Activated T-cell treated with anti-CD3 and anti-CD28 coated beads for 4 hours (primary cell): ENCODE data around the gene RNASEH2B.

Experiments
- DNase-seq: peaks from one replicate; pipeline ENCODE4 v3.0.0-alpha.2; 2020

RNASEH2B gene, protein sequence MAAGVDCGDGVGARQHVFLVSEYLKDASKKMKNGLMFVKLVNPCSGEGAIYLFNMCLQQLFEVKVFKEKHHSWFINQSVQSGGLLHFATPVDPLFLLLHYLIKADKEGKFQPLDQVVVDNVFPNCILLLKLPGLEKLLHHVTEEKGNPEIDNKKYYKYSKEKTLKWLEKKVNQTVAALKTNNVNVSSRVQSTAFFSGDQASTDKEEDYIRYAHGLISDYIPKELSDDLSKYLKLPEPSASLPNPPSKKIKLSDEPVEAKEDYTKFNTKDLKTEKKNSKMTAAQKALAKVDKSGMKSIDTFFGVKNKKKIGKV

DNA sequence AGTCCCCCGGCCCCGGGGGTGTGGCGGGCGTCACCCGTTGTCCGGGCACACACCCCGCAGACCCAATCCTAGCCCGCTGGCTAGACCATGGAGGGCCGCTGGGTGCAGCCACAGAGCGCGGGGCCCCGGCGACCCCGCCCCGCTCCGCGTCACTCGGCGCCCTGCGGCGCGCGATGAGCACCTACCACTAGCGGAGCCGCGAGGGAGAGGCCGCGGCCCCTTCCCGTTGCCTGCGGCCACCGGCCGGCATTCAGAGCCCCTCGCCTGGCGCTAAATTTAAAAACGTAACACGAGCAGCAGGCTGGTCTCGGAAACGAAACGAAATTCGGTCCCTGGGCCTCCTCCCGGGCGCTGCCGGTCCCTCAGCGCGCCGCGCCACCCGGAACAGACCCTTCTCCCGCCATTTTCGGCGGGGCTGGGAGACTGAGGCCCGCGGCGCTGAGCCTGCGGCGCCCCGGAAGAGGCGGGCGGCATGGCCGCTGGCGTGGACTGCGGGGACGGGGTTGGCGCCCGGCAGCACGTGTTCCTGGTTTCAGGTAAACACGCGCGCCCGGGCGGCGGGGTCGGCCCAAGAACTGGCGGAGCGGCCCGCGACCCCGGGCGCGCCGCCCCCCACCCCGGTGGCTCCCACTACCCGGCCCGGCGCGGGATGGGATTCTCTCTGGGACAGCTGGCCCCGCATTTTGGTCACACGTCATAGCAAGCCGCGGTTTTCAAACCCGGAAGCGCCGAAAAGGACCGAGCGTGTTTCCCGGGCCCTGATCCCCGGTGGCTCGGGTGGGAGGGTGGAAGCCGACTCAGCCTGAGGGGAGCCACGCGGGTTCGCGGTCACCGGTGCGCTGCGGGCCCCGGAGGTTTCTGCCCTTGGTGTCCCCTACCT, at the start of gene RNASEH2B:
Gene RNASEH2B, plus strand, starts transcription at position 187 of the 880 bp plus-strand sequence. Its CDS starts 286 bp downstream, at position 473.
- peak; percentile 53 for DNase-seq

DNA sequence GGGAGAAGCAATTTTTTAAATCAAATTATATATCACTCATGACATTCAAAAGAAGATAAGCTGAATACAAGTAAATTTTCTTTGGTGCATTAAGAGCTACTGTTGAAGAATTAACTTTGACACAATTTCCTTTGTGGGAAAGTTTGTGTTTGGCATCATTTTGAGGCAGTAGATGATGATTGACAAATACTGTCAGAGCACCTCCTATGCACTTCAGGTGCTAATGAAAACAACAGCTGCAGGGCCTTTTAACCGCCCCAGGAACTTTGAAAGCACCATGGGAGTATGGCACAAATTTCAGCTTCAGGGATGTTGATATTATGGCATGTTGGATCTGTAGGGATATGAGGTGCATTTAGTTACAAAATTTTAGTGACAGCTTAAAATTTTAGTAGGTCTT, 45.1 kb upstream of the RNASEH2B start:
- no peak for DNase-seq

DNA sequence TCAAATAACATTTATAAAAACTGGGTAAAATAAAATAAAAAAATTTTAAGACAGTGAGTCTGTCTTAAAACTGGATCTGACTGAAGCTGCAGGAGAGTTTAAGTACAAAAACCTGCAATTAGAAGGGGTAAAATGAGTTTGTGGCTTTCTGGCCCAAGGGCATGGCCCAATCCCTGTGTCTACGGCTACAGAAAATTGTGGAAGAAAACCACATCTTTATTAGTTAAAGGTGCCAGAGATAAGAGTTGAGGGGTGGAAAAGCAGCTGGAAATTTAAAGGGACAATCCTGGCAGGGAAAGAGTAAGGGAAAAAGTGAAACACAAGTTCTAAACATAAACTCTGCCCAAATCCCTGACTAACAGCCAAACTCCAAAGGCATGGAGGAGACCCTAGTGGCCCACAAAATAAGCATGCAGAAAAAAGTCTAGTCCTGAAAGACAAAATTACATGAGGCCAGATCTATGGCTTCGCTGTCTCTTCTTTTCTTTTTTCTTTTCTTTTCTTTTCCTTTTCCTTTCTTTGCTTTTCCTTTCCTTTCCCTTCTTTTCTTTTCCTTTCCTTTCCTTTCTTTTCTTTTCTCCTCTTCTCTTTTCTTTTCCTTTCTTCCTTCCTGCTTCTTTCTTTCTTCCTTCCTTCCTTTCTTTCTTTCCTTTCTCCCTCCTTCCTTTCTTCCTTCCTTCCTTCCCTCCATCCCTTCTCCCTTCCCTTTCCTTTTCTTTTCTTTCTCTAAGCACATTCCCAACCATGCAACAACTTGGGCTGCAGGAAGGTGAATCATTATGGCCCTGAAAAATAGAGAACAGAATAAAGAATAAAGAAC, 42.6 kb upstream of the RNASEH2B start:
- DNase-seq = no peak

DNA sequence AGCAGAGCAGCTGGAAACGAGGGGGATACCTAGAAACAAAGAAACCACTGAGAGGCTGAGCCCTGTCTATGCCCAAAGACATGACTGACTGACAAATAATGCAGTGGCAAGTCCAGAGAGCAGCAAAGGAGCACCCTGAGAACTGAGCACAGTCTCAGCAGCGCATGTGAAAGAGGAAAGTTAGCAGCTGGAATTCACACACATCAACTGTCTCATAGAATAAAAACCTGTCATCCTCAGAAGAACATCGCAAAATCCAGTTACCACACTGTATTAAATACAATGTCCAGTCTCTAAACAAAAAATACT, 42.0 kb upstream of the RNASEH2B start:
- DNase-seq = no peak

DNA sequence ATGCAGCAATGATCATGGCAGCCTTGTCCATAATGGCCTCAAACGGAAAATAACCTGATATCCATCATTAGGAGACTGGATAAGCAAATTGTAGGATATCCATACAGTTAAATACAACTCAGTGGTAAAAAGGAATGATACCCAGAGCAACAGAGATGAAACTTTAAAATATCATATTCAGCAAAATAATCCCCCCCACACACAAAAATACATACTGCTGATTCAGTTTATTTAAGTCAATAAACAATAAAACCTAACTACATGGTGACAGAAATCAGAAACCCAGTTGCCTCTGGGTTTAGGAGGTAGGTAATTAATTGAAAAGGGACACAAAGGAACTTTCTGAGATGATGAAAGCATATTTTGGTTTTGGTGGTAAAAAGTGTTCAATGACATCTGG, 38.2 kb upstream of the RNASEH2B start:
- DNase-seq = no peak

DNA sequence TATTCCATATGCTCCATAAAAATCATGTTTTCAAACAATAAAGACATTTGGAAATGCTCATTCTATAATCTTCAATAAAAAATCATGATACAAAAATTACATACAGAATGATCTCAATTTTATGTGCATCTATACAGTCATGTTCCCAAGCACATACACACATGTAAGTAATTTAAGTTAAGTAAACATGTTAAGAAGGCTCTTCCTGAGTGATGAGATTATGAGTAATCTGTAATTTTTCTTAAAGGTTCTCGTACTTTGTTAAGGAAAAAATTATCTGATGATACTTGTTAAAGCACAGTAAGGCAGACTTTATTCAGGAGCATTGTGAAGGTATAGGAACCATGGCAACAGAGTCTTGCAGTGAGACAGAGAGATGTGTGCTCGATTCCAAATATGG, 36.1 kb upstream of the RNASEH2B start:
- no peak for DNase-seq

DNA sequence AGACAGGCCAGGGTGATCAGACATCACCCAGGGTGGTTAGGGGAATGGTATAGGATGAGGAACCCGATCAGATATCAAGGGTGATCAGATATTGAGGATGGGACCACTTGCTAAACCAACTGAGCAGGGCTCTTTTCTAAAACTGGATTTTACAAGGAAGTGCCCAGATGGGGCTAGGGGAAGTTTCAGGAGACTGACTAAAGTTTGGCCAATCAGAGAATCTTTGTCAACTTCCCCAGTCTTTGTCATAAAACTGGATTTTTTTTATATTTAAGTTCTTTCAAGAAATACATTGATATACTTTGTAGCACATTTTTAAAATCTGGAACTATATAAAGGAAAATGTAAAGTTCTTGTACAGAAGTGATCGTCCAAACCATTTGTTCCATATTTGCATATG, 35.6 kb upstream of the RNASEH2B start:
- DNase-seq = no peak

DNA sequence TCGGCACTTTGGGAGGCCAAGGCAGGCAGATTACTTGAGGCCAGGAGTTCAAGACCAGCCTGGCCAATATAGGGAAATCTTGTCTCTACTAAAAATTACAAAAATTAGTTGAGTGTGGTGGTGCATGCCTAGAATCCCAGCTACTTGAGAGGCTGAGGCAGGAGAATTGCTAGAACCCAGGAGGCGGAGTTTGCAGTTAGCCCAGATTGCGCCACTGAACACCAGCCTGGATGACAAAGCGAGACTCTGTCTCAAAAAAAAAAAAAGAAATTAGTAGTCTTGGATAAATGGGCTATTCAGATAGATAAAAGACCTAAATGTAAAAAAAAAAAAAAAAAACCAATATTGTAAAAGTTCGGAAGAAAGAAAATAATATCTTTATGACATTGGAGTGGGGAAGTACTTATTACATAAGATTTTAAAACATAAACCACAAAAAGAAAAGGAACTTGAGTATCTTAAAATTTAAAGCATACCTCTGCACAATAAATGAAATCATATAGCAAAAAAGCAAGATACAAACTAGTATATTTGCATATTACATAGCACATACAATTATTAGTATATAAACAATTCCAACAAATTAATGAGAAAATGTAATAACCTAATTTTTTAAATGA, 26.7 kb upstream of the RNASEH2B start:
- DNase-seq = no peak

DNA sequence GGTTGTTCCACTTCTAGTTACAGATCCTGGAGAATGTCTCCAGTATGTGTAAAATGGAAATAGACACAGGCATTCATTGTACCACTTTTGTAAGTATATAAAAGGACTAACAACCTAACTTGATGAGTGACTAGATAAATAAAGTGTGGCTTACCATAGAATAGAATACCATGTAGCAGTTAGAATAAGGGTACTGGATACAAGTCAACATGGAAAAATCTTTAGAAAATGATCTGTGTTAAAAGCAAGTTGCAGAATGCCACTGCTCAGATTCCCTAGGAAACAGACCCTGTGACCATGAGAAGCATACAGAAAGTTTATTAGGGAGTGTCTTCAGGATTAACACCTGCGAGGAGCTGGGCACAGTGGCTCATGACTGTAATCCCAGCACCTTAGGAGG, 25.9 kb upstream of the RNASEH2B start:
- no peak for DNase-seq

DNA sequence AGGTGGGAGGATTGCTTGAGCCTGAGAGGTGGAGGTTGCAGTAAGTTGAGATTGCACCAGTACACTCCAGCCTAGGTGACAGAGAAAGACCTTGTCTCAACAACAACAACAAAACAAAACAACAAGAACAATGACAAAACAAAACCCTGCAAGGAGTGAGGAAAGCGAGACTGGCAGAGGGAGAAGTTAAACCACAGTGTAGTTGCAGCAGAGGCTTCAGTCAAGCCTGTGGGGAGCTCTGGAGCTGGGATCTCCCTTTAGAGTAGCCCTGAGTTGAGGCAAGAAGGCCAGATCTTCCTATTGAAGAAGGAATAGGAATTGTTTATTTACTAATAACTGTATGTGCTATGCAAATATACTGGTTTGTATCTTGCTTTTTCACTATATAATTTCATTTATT, 25.3 kb upstream of the RNASEH2B start:
- no peak for DNase-seq

DNA sequence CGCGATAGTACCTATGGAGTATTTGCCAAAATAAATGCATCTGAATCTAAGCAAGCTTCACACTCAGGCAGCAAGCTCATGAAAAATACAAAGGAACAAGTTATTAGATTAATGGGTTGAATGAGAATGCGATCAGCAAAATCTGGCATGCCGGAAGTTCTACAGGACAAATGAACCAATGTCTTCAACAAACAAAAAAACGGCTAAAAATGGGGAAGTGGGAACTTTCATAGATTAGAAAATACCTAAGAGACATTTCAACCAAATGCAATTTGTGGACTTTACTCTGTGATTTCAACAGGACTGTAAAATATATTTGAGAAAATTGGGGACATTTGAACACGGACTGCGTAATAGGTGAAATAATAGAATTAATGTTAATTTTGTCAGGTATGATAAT, 22.4 kb upstream of the RNASEH2B start:
- no peak for DNase-seq

DNA sequence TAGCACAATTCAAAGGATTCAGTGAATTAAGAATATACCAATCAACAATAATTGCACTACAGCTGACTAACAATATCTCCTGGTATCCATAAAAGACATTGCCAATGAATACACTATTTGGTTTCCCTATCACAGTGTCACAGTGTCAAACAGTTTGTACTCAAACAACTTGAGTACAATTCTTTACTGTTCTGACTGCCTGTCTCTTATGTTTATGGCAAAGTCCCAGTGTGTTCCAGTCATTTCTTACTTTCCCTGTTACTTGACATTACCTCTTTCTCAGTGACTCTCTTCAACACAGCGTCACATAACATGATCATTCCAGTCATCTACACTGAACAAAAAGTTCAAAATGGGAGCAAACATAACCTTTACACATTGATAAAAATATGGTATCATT, 21.2 kb upstream of the RNASEH2B start:
- no peak for DNase-seq

DNA sequence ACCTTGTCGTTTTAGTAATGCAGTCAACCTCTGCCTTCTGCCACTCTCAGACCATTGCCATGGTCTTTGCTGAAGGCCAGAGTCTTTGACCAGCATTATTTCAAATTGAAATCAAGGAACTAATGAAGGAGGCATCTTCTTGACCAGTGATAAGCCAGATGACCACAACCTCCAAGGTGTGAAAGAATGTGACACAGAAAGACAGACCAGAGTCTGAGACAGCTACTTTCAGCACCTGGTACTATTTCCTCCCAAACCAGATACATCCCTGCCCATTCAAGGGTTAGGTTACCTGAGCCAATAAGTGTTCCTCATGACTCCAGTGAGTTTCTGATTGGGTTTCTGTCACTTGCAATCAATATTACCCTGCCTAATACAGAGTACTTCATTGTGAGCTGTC, 20.3 kb upstream of the RNASEH2B start:
- DNase-seq = no peak

DNA sequence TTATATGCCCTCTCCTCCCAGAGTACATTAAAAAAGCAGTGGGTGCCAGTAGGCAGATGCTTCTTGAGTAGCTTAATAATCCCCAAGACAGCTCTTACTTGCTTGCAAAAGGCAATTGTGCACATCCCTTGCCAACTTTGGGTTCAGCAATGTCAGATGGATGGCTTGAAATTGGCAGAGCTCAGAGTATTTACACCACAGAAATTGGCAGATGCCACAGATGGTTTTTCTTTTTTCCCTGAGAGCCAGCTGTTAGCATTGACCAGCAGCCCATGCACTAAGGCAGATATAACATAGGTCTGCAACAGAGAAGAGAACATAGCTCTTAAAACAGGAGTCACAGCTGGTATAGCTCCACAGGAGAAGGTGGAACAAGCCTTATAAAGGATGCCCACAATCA, 18.4 kb upstream of the RNASEH2B start:
- no peak for DNase-seq

DNA sequence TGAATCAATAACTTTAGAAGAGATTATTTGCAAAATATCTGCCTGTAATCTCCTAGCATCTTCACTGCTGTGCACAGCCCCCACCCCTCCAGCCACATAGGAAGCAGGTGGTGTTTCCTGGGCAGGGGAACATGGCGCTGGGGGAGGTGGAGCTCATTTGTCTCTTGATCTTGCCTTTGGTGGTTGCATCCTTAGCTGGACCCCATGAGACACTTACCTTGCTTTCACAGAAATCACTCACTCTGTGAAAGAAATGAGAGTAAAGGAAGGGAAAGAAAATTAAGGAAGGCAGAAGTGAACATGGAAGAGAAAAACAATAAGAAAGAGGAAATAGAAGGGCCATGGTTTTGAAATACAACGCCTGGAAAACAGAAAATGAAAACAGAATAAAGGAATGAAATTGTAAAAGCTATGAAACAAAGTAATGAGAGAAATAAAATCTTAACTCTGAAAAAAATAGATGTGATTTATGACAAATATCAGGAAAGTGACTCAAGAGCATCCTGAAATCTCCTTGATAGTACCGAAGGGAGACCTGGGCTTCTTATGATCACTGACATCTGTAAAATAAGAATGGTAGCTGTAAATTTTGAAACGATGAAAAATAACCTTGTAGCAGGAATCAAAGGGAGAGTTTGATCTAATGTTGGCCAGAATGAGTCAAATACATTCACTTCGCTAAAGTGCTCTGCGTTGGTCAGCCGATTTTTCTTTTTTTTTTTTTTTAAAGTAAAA, 17.2 kb upstream of the RNASEH2B start:
- DNase-seq = no peak

DNA sequence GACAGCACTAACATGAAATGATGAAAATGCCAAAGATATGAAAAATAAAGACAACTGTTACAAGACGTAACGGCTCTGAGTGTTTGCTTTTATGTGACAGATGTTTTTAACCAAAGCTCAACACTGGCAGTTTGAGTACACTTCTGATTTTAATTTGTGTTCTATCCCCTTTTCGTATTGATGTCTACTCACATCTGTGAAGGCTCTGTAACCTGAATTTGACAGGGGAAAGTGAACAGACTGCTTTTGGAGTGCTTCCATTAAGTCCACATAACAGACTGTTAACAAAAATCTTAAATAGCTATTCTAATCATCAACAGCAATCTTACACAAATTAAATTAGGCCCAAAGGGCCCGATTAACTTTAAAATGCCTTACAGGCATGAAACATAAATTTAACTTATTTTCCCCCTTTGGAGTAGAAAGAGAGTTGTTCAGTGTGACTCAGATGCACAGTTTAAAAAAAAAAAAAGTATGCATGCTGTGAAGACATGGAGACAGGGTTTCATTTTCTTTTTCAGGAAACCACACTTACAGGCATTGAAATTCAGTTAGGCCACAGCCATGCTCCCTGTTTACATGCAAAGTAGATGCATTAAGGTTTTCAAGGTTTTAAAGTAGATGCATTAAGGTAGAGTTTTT, 16.3 kb upstream of the RNASEH2B start:
- no peak for DNase-seq

DNA sequence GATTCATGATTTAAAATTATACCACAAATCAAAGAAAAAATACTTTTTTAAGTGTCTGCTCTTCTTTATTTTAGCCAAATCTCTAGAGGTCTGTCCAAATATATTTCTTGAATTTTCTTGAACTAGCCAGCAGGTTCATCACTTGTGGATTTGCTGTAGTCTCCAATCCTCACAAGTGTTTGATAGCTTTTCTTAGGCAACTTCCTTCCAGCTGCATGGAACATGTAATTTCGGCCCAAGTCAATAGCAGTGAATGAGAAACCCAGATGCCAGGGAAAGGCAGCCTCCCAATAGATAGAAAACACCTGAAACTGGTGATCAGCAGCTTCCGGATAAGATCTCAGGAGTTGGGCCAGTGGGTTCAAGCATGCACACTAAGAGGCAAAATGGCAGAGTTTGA, 15.6 kb upstream of the RNASEH2B start:
- no peak for DNase-seq

DNA sequence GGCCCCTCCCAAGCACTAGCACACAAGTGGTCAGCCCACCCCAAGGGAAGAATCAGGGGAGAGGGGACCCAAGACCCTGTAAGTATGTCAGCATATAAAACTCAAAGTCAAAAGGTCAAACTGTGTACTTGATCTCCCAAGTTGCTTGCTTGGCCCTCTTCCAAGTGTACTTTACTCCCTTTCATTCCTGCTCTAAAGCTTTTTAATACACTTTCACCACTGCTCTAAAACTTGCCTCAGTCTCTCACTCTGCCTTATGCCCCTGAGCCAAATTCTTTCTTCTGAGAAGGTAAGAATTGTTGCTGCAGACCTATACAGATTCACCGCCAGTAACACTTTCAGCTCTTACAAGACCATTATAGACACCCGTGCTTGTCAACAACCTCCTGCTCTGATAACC, 15.1 kb upstream of the RNASEH2B start:
- DNase-seq = no peak

DNA sequence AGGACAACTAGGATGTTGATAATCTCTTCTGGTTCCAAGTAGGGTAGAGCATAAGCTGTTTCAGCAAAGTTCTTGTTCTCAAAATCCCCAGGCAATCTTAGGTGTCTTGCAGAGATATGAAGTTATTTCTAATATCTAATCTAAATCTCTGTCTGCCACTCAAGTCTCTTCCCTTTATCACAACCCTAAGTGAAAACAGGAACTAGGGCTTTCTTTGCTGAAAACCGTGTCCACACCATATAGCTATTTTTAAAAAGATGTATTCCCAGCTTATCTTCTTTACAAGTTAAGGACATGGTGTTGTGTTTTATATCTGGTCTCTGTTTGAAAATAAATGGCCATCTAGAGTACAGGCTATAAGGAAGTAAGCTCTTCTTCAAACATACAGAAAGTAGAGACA, 11.3 kb upstream of the RNASEH2B start:
- DNase-seq = no peak

DNA sequence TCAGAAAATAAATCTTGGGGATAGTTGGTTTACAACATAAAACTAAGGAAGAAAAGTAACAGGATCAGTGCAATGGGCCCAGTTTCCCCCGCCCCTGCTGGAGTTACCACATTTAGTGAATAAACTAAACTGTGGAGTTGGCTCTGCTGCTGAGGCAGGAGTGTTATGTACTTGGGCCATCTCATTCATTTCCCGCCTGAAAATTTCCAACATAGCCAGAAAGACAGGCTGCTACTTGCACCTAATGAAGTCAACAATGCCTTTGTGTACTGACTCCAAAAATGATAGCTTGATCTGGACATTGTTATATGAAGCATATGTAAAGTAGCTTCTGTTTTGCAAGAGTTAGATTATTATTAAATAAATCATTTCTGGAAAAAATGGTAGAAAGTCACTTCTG, 7.9 kb upstream of the RNASEH2B start:
- no peak for DNase-seq

DNA sequence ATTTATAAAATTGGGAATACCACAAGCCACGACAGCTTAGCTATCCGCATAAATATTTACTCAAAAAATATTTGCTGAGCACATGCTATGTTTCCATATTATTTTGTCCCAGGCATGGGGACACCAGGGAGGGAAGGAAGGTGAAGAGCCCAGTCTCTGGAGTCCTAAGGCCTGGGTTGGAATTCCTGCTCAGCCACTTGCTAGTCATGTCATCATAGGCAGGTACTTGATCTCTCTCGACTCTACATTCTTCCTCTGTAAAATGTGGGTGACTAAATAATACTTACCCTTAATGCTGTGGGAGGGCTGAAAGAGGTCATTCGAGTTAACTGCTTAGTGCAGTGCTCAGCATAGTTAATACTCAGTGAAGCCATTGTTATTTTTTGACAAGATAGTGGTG, 4.3 kb upstream of the RNASEH2B start:
- DNase-seq = no peak

DNA sequence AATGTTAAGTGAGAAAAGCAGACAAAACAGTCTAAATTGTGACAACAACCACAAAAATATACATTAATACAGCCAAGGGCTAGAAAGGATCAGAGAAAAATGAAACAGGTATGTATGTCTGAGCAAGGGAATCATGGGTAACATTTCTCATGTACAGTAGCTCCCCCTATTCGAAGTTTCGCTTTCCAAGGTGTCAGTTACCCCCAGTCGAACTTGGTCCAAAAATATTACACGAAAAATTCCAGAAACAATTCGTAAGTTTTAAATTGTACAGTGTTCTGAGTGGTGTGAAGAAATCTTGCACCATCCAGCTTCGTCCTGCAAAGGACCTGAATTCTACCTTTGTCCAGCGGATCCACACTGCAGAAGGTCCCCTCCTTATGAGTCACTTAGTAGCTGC, 1.8 kb upstream of the RNASEH2B start:
- no peak for DNase-seq
